ENCODE results near the gene CNDP1. TPM values are rescaled to one million over a fixed set of nuclear protein-coding genes. Genes with fewer than 3 reads are reported as not detected.

Gene CNDP1
- total and polyA plus RNA-seq, 2 donors (not counting 1 experiment from before 2014, with no cell fraction given), result 0.19 to 0.57 TPM

- Histone ChIP-seq H2AFZ (ENCODE audit: insufficient read depth, low read depth, low read length, poor library complexity, severe bottlenecking) (no peak overlapping the region), H3K4me1 (ENCODE audit: control insufficient read depth in 2 of 2, insufficient read depth in 2 of 2, low read length in 2 of 2) (no peaks in the 10 kb centered on the region), H3K27ac (ENCODE audit: low read length in 2 of 2) (no peak overlapping the region), H4K20me1 (ENCODE audit: control insufficient read depth, insufficient read depth, low read length, poor library complexity, severe bottlenecking) (peaks cover 32% of the 10 kb centered on the region), H3K4me3 (ENCODE audit: control extremely low read depth in 1 of 5, extremely low read depth in 1 of 5, insufficient read depth in 1 of 5, low read depth in 2 of 5, low read length in 4 of 5) (no peak overlapping the region), H3K27me3 (replicated peaks in 1 of 4; ENCODE audit: control extremely low read depth in 1 of 4, control insufficient read depth in 3 of 4, insufficient read depth in 4 of 4, low read length in 3 of 4) (no peaks in the 10 kb centered on the region), H3K36me3 (replicated peaks in 1 of 2; ENCODE audit: control extremely low read depth in 1 of 2, control insufficient read depth in 1 of 2, extremely low read depth in 1 of 2, insufficient read depth in 2 of 2, low read length in 1 of 2) (peaks cover 0 to 1% of the 10 kb centered on the region in 2 experiments), H3K4me2 (replicated peaks; ENCODE audit: low read depth, low read length, poor library complexity, severe bottlenecking) (no peak overlapping the region), H3K79me2 (ENCODE audit: control insufficient read depth, insufficient read depth, low read length) (peaks cover 73% of the 10 kb centered on the region), H3K9me3 (ENCODE audit: control extremely low read depth in 1 of 3, control insufficient read depth in 2 of 3, insufficient read depth in 1 of 3, low read length in 2 of 3) (peaks cover 0 to 4% (median 0%) of the 10 kb centered on the region in 3 donors), H3K9ac (ENCODE audit: low read length) (no peak overlapping the region)
- Mint-ChIP-seq H3K9me3 (ENCODE audit: insufficient read depth) (no peaks in the 10 kb centered on the region), H3K27me3 (no peaks in the 10 kb centered on the region), H3K4me3 (no peak overlapping the region), H3K27ac (no peak overlapping the region), H3K4me1 (peaks cover 20% of the 10 kb centered on the region)
- no peak for DNase-seq
- CTCF ChIA-PET, result no interaction called here
- intact Hi-C loops (cut with micrococcal nuclease), result no loop called here
- no peak for ATAC-seq (ENCODE audit: low read depth)
- TF ChIP-seq, protein P1, sequence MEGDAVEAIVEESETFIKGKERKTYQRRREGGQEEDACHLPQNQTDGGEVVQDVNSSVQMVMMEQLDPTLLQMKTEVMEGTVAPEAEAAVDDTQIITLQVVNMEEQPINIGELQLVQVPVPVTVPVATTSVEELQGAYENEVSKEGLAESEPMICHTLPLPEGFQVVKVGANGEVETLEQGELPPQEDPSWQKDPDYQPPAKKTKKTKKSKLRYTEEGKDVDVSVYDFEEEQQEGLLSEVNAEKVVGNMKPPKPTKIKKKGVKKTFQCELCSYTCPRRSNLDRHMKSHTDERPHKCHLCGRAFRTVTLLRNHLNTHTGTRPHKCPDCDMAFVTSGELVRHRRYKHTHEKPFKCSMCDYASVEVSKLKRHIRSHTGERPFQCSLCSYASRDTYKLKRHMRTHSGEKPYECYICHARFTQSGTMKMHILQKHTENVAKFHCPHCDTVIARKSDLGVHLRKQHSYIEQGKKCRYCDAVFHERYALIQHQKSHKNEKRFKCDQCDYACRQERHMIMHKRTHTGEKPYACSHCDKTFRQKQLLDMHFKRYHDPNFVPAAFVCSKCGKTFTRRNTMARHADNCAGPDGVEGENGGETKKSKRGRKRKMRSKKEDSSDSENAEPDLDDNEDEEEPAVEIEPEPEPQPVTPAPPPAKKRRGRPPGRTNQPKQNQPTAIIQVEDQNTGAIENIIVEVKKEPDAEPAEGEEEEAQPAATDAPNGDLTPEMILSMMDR (IDR thresholded peaks at IDR 0.05), result no peak
- TF ChIP-seq EZH2 (IDR thresholded peaks at IDR 0.05; ENCODE audit: borderline replicate concordance, insufficient read depth, low read depth, low read length, poor library complexity, severe bottlenecking), result no peak
- no CpG with 5 or more reads among the region's 1 CpG for WGBS (ENCODE audit: insufficient coverage)
- POLR2A ChIA-PET, result no interaction called here
Observed at GRCh38 chr18:74610860-74611259, 76.6 kb downstream of the CNDP1 start.

DNA sequence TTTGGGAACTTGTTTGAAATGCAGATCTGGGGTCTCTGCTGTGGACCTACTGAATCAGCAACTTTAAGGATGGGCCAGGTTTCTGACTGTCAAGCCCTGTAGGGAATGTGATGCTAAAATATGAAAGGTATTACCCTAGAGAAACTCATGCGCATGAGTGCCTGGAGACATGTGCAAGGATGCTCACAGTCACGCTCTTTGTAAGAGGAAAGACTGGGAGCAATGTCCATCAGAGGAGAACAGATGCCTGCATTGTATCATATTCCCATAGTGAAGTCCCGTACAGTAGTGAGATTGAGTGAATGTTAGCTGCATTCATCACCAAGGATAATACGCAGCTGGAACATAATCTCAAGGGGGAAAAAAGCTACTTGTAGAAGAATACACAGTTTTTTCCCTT lies 77.5 kb downstream of the CNDP1 start:
- Histone ChIP-seq H3K9me3 (ENCODE audit: control extremely low read depth in 1 of 3, control insufficient read depth in 2 of 3, insufficient read depth in 1 of 3, low read length in 2 of 3) (peaks cover 0 to 4% (median 0%) of the 10 kb centered on the region in 3 donors), H3K27me3 (replicated peaks in 1 of 4; ENCODE audit: control extremely low read depth in 1 of 4, control insufficient read depth in 3 of 4, insufficient read depth in 4 of 4, low read length in 3 of 4) (no peaks in the 10 kb centered on the region), H3K79me2 (ENCODE audit: control insufficient read depth, insufficient read depth, low read length) (peaks cover 77% of the 10 kb centered on the region), H3K27ac (ENCODE audit: low read length in 2 of 2) (no peak overlapping the region), H3K9ac (ENCODE audit: low read length) (no peak overlapping the region), H4K20me1 (ENCODE audit: control insufficient read depth, insufficient read depth, low read length, poor library complexity, severe bottlenecking) (peaks cover 34% of the 10 kb centered on the region), H3K4me2 (replicated peaks; ENCODE audit: low read depth, low read length, poor library complexity, severe bottlenecking) (no peak overlapping the region), H3K4me3 (ENCODE audit: control extremely low read depth in 1 of 5, extremely low read depth in 1 of 5, insufficient read depth in 1 of 5, low read depth in 2 of 5, low read length in 4 of 5) (no peak overlapping the region), H3K4me1 (ENCODE audit: control insufficient read depth in 2 of 2, insufficient read depth in 2 of 2, low read length in 2 of 2) (no peaks in the 10 kb centered on the region), H2AFZ (ENCODE audit: insufficient read depth, low read depth, low read length, poor library complexity, severe bottlenecking) (no peak overlapping the region), H3K36me3 (replicated peaks in 1 of 2; ENCODE audit: control extremely low read depth in 1 of 2, control insufficient read depth in 1 of 2, extremely low read depth in 1 of 2, insufficient read depth in 2 of 2, low read length in 1 of 2) (peaks cover 0 to 1% of the 10 kb centered on the region in 2 experiments)
- TF ChIP-seq EZH2 (IDR thresholded peaks at IDR 0.05; ENCODE audit: borderline replicate concordance, insufficient read depth, low read depth, low read length, poor library complexity, severe bottlenecking), result no peak
- TF ChIP-seq, protein P1 (IDR thresholded peaks at IDR 0.05), result no peak
- Mint-ChIP-seq H3K9me3 (ENCODE audit: insufficient read depth) (no peaks in the 10 kb centered on the region), H3K27ac (no peak overlapping the region), H3K27me3 (no peaks in the 10 kb centered on the region), H3K4me1 (peaks cover 20% of the 10 kb centered on the region), H3K4me3 (no peak overlapping the region)
- ChIA-PET POLR2A (no interaction called here), CTCF (no interaction called here)
- DNase-seq, result no peak
- no peak for ATAC-seq (ENCODE audit: low read depth)
- intact Hi-C loops (cut with micrococcal nuclease), result no loop called here
- 100% methylated on average over 2 of the region's 4 CpGs for WGBS (ENCODE audit: insufficient coverage)

All from B cell (primary cell).